ENCODE measurements around the gene SEC14L6. TPM values are rescaled to one million over a fixed set of nuclear protein-coding genes. Genes with fewer than 3 reads are reported as not detected.
"Not testable (repeated sequence)": the region's sequence is repeated elsewhere in the genome, so short reads cannot be mapped to it uniquely, and the experiment has no call there.

SEC14L6 gene
- total RNA-seq, 1 donor from 2014 or later: not detected

- H3K9ac ChIP-seq (ENCODE audit: low read depth in 1 of 3, low read length in 3 of 3); H3K27me3 ChIP-seq (ENCODE audit: control insufficient read depth in 3 of 3, insufficient read depth in 3 of 3, low read length in 3 of 3); H3K4me3 ChIP-seq (ENCODE audit: low read length in 3 of 3); H3K4me1 ChIP-seq (ENCODE audit: control insufficient read depth in 3 of 3, insufficient read depth in 3 of 3, low read length in 3 of 3); H3K27ac ChIP-seq (ENCODE audit: low read depth, low read length); H3K36me3 ChIP-seq (ENCODE audit: control insufficient read depth in 3 of 3, insufficient read depth in 3 of 3, low read length in 3 of 3); H3K9me3 ChIP-seq (ENCODE audit: control insufficient read depth in 3 of 3, low read length in 3 of 3): not testable (repeated sequence)
Measured at GRCh38 chr22:30567277-30567676, 20.7 kb upstream of the SEC14L6 start.

- Histone ChIP-seq H3K27me3 (ENCODE audit: control insufficient read depth in 3 of 3, insufficient read depth in 3 of 3, low read length in 3 of 3) (peaks cover 0 to 4% (median 3%) of the 10 kb centered on the region in 3 donors), H3K4me3 (ENCODE audit: low read length in 3 of 3) (no peak overlapping the region), H3K36me3 (ENCODE audit: control insufficient read depth in 3 of 3, insufficient read depth in 3 of 3, low read length in 3 of 3) (no peaks in the 10 kb centered on the region), H3K9ac (ENCODE audit: low read depth in 1 of 3, low read length in 3 of 3) (no peak overlapping the region), H3K27ac (ENCODE audit: low read depth, low read length) (no peak overlapping the region), H3K4me1 (ENCODE audit: control insufficient read depth in 3 of 3, insufficient read depth in 3 of 3, low read length in 3 of 3) (no peaks in the 10 kb centered on the region), H3K9me3 (ENCODE audit: control insufficient read depth in 3 of 3, low read length in 3 of 3) (no peaks in the 10 kb centered on the region)
Measured at GRCh38 chr22:30566125-30566524, 19.6 kb upstream of the SEC14L6 start.

GRCh38 chr22:30565341-30565740, 18.8 kb upstream of the SEC14L6 start:
- Histone ChIP-seq H3K9ac (ENCODE audit: low read depth in 1 of 3, low read length in 3 of 3) (no peak overlapping the region), H3K9me3 (ENCODE audit: control insufficient read depth in 3 of 3, low read length in 3 of 3) (no peaks in the 10 kb centered on the region), H3K4me3 (ENCODE audit: low read length in 3 of 3) (no peak overlapping the region), H3K4me1 (ENCODE audit: control insufficient read depth in 3 of 3, insufficient read depth in 3 of 3, low read length in 3 of 3) (no peaks in the 10 kb centered on the region), H3K27me3 (ENCODE audit: control insufficient read depth in 3 of 3, insufficient read depth in 3 of 3, low read length in 3 of 3) (peaks cover 0 to 4% (median 3%) of the 10 kb centered on the region in 3 donors), H3K27ac (ENCODE audit: low read depth, low read length) (no peak overlapping the region), H3K36me3 (ENCODE audit: control insufficient read depth in 3 of 3, insufficient read depth in 3 of 3, low read length in 3 of 3) (no peaks in the 10 kb centered on the region)

GRCh38 chr22:30564761-30565119, 18.2 kb upstream of the SEC14L6 start:
- Histone ChIP-seq H3K9ac (ENCODE audit: low read depth in 1 of 3, low read length in 3 of 3) (no peak overlapping the region), H3K4me1 (ENCODE audit: control insufficient read depth in 3 of 3, insufficient read depth in 3 of 3, low read length in 3 of 3) (no peaks in the 10 kb centered on the region), H3K27me3 (ENCODE audit: control insufficient read depth in 3 of 3, insufficient read depth in 3 of 3, low read length in 3 of 3) (peaks cover 0 to 4% (median 3%) of the 10 kb centered on the region in 3 donors), H3K36me3 (ENCODE audit: control insufficient read depth in 3 of 3, insufficient read depth in 3 of 3, low read length in 3 of 3) (no peaks in the 10 kb centered on the region), H3K27ac (ENCODE audit: low read depth, low read length) (no peak overlapping the region), H3K4me3 (ENCODE audit: low read length in 3 of 3) (no peak overlapping the region), H3K9me3 (ENCODE audit: control insufficient read depth in 3 of 3, low read length in 3 of 3) (no peaks in the 10 kb centered on the region)

- H3K4me1 ChIP-seq (ENCODE audit: control insufficient read depth in 3 of 3, insufficient read depth in 3 of 3, low read length in 3 of 3): no peaks in the 10 kb centered on the region
- H3K4me3 ChIP-seq (ENCODE audit: low read length in 3 of 3): no peak overlapping the region
- H3K27me3 ChIP-seq (ENCODE audit: control insufficient read depth in 3 of 3, insufficient read depth in 3 of 3, low read length in 3 of 3): peaks cover 0 to 4% (median 3%) of the 10 kb centered on the region in 3 donors
- no peaks in the 10 kb centered on the region for H3K36me3 ChIP-seq (ENCODE audit: control insufficient read depth in 3 of 3, insufficient read depth in 3 of 3, low read length in 3 of 3)
- H3K9me3 ChIP-seq (ENCODE audit: control insufficient read depth in 3 of 3, low read length in 3 of 3): no peaks in the 10 kb centered on the region
- no peak overlapping the region for H3K27ac ChIP-seq (ENCODE audit: low read depth, low read length)
- H3K9ac ChIP-seq (ENCODE audit: low read depth in 1 of 3, low read length in 3 of 3): no peak overlapping the region
Measured at GRCh38 chr22:30564045-30564760, 17.7 kb upstream of the SEC14L6 start.

- H3K4me1 ChIP-seq (ENCODE audit: control insufficient read depth in 3 of 3, insufficient read depth in 3 of 3, low read length in 3 of 3): no peaks in the 10 kb centered on the region
- no peak overlapping the region for H3K9ac ChIP-seq (ENCODE audit: low read depth in 1 of 3, low read length in 3 of 3)
- peaks cover 0 to 4% (median 3%) of the 10 kb centered on the region in 3 donors for H3K27me3 ChIP-seq (ENCODE audit: control insufficient read depth in 3 of 3, insufficient read depth in 3 of 3, low read length in 3 of 3)
- H3K4me3 ChIP-seq (ENCODE audit: low read length in 3 of 3): no peak overlapping the region
- H3K27ac ChIP-seq (ENCODE audit: low read depth, low read length): no peak overlapping the region
- H3K9me3 ChIP-seq (ENCODE audit: control insufficient read depth in 3 of 3, low read length in 3 of 3): no peaks in the 10 kb centered on the region
- H3K36me3 ChIP-seq (ENCODE audit: control insufficient read depth in 3 of 3, insufficient read depth in 3 of 3, low read length in 3 of 3): no peaks in the 10 kb centered on the region
Measured at GRCh38 chr22:30562366-30562765, 15.8 kb upstream of the SEC14L6 start.

GRCh38 chr22:30561402-30562189, 15.1 kb upstream of the SEC14L6 start:
- Histone ChIP-seq H3K36me3 (ENCODE audit: control insufficient read depth in 3 of 3, insufficient read depth in 3 of 3, low read length in 3 of 3) (no peaks in the 10 kb centered on the region), H3K9me3 (ENCODE audit: control insufficient read depth in 3 of 3, low read length in 3 of 3) (no peaks in the 10 kb centered on the region), H3K4me3 (ENCODE audit: low read length in 3 of 3) (no peak overlapping the region)

GRCh38 chr22:30560643-30561202, 14.2 kb upstream of the SEC14L6 start:
- H3K4me1 ChIP-seq (ENCODE audit: control insufficient read depth in 3 of 3, insufficient read depth in 3 of 3, low read length in 3 of 3); H3K27ac ChIP-seq (ENCODE audit: low read depth, low read length); H3K4me3 ChIP-seq (ENCODE audit: low read length in 3 of 3); H3K9me3 ChIP-seq (ENCODE audit: control insufficient read depth in 3 of 3, low read length in 3 of 3); H3K36me3 ChIP-seq (ENCODE audit: control insufficient read depth in 3 of 3, insufficient read depth in 3 of 3, low read length in 3 of 3); H3K9ac ChIP-seq (ENCODE audit: low read depth in 1 of 3, low read length in 3 of 3); H3K27me3 ChIP-seq (ENCODE audit: control insufficient read depth in 3 of 3, insufficient read depth in 3 of 3, low read length in 3 of 3): not testable (repeated sequence)

More at GRCh38 chr22:30561402-30562189, 15.1 kb upstream of the SEC14L6 start:
- peaks cover 0 to 4% (median 3%) of the 10 kb centered on the region in 3 donors for H3K27me3 ChIP-seq (ENCODE audit: control insufficient read depth in 3 of 3, insufficient read depth in 3 of 3, low read length in 3 of 3)
- no peaks in the 10 kb centered on the region for H3K4me1 ChIP-seq (ENCODE audit: control insufficient read depth in 3 of 3, insufficient read depth in 3 of 3, low read length in 3 of 3)
- no peak overlapping the region for H3K27ac ChIP-seq (ENCODE audit: low read depth, low read length)
- H3K9ac ChIP-seq (ENCODE audit: low read depth in 1 of 3, low read length in 3 of 3): no peak overlapping the region

GRCh38 chr22:30559889-30560288, 13.3 kb upstream of the SEC14L6 start:
- Histone ChIP-seq H3K4me1 (ENCODE audit: control insufficient read depth in 3 of 3, insufficient read depth in 3 of 3, low read length in 3 of 3) (no peaks in the 10 kb centered on the region), H3K27ac (ENCODE audit: low read depth, low read length) (no peak overlapping the region), H3K36me3 (ENCODE audit: control insufficient read depth in 3 of 3, insufficient read depth in 3 of 3, low read length in 3 of 3) (no peaks in the 10 kb centered on the region), H3K27me3 (ENCODE audit: control insufficient read depth in 3 of 3, insufficient read depth in 3 of 3, low read length in 3 of 3) (peaks cover 0 to 4% (median 3%) of the 10 kb centered on the region in 3 donors), H3K9ac (ENCODE audit: low read depth in 1 of 3, low read length in 3 of 3) (no peak overlapping the region), H3K4me3 (ENCODE audit: low read length in 3 of 3) (no peak overlapping the region), H3K9me3 (ENCODE audit: control insufficient read depth in 3 of 3, low read length in 3 of 3) (no peaks in the 10 kb centered on the region)

GRCh38 chr22:30557243-30557642, 10.7 kb upstream of the SEC14L6 start:
- Histone ChIP-seq H3K9ac (ENCODE audit: low read depth in 1 of 3, low read length in 3 of 3) (no peak overlapping the region), H3K9me3 (ENCODE audit: control insufficient read depth in 3 of 3, low read length in 3 of 3) (no peaks in the 10 kb centered on the region), H3K27me3 (ENCODE audit: control insufficient read depth in 3 of 3, insufficient read depth in 3 of 3, low read length in 3 of 3) (peaks cover 0 to 4% (median 3%) of the 10 kb centered on the region in 3 donors), H3K4me1 (ENCODE audit: control insufficient read depth in 3 of 3, insufficient read depth in 3 of 3, low read length in 3 of 3) (no peaks in the 10 kb centered on the region), H3K36me3 (ENCODE audit: control insufficient read depth in 3 of 3, insufficient read depth in 3 of 3, low read length in 3 of 3) (no peaks in the 10 kb centered on the region), H3K27ac (ENCODE audit: low read depth, low read length) (no peak overlapping the region), H3K4me3 (ENCODE audit: low read length in 3 of 3) (no peak overlapping the region)

Measured in skeletal muscle tissue (tissue), 4 donors.